Heart left ventricle (tissue), 13 donors: ENCODE data around the gene DMRTC2.

Source experiments
- POLR2A ChIP-seq, 2 donors: fragments of 450-650 bp; IDR thresholded peaks; one replicate each; pipeline ENCODE4 v1.6.1; 2017; ENCODE audit warnings: antibody characterized with exemption in 2 of 2, mild to moderate bottlenecking in 2 of 2, moderate library complexity in 2 of 2
- TF ChIP-seq, protein P1 (sequence below), 12 donors: fragments of 200-600 bp; sonication (generic) in 4 of 12; IDR thresholded peaks; one replicate each; pipeline versions ENCODE4 v1.5.0 to v1.8.0; 2018 to 2022; ENCODE audit warnings: antibody characterized with exemption in 12 of 12, mild to moderate bottlenecking in 5 of 12
- donor health status: ischemic (EF 13 %, LVEDD 7.1; RV severe dilation, severe dysfunction).
- donor health status: DM: no; HTN: yes; CAD: no.
- donor health status: DM: no; HTN: no; CAD: no.
- donor health status: ischemic (EF 25% LVEDD 6.9; RV normal size, moderate dysfunction).
- donor health status: ischemic (EF 25% LVEDD 5.7; RV mildly dilated, moderate dysfunction).
- donor health status: ischemic (EF 35%, LVEDD 5.7; RV mildly dilated, moderate dysfunction).
- donor health status: nonischemic (EF 11% LVEDD 7.7; RV severe dilation, severe dysfunction).
- donor health status: DM: yes; HTN: yes; CAD: no.
- donor health status: PGD.
- donor health status: ischemic (EF 29% LVEDD 5.4; RV normal size, mild dysfunction).
- donor health status: nonischemic (EF 23%, LVEDD 6.1; RV moderate dilation, normal function).

DNA sequence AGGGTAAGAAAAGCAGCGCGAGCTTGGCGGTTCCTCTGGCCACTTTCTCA lies at the start of gene DMRTC2:
- TF ChIP-seq, protein P1, sequence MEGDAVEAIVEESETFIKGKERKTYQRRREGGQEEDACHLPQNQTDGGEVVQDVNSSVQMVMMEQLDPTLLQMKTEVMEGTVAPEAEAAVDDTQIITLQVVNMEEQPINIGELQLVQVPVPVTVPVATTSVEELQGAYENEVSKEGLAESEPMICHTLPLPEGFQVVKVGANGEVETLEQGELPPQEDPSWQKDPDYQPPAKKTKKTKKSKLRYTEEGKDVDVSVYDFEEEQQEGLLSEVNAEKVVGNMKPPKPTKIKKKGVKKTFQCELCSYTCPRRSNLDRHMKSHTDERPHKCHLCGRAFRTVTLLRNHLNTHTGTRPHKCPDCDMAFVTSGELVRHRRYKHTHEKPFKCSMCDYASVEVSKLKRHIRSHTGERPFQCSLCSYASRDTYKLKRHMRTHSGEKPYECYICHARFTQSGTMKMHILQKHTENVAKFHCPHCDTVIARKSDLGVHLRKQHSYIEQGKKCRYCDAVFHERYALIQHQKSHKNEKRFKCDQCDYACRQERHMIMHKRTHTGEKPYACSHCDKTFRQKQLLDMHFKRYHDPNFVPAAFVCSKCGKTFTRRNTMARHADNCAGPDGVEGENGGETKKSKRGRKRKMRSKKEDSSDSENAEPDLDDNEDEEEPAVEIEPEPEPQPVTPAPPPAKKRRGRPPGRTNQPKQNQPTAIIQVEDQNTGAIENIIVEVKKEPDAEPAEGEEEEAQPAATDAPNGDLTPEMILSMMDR (IDR thresholded peaks at IDR 0.05), result no peak
- TF ChIP-seq POLR2A (IDR thresholded peaks at IDR 0.05), result no peak
